Mesendoderm (in vitro differentiated cells): ENCODE data around the gene PHC3.

Source experiments
- DNase-seq: peaks from one replicate; pipeline ENCODE4 v3.0.0; 2013
- H2AK5ac ChIP-seq: 2 replicates; pipeline ENCODE4 v1.6.1; 2013; ENCODE audit warnings: low read length, inconsistent platforms
- H2BK120ac ChIP-seq: 2 replicates; pipeline ENCODE4 v1.6.1; 2013; ENCODE audit warnings: low read depth, mild to moderate bottlenecking, low read length, moderate library complexity, mixed read lengths
- H2BK15ac ChIP-seq: replicated peaks from 2 replicates; pipeline ENCODE4 v1.6.1; 2013; ENCODE audit warnings: low read depth, mild to moderate bottlenecking, moderate library complexity
- H2BK5ac ChIP-seq: 2 replicates; pipeline ENCODE4 v1.6.1; 2013; ENCODE audit warnings: low read length, inconsistent platforms
- H3K18ac ChIP-seq: 2 replicates; pipeline ENCODE4 v1.6.1; 2013; ENCODE audit warnings: mild to moderate bottlenecking, low read length, mixed read lengths
- H3K23ac ChIP-seq: one replicate; pipeline ENCODE4 v1.6.1; 2013; ENCODE audit warnings: low read length
- H3K27ac ChIP-seq: 2 replicates; pipeline ENCODE4 v1.5.1; 2013; ENCODE audit warnings: low read depth, mild to moderate bottlenecking, inconsistent platforms, low read length, moderate library complexity
- H3K27me3 ChIP-seq: 2 replicates; pipeline ENCODE4 v1.6.1; 2013; ENCODE audit warnings: low read length, control low read depth, mild to moderate bottlenecking, inconsistent platforms; ENCODE audit not compliant: insufficient read depth, poor library complexity
- H3K36me3 ChIP-seq: 2 replicates; pipeline ENCODE4 v1.6.1; 2013; ENCODE audit warnings: low read length, inconsistent platforms; ENCODE audit not compliant: control insufficient read depth, insufficient read depth
- H3K4ac ChIP-seq: one replicate; pipeline ENCODE4 v1.6.1; 2013; ENCODE audit warnings: low read depth, mild to moderate bottlenecking, low read length, moderate library complexity
- H3K4me1 ChIP-seq: 2 replicates; pipeline ENCODE4 v1.6.1; 2013; ENCODE audit warnings: low read depth, low read length, inconsistent platforms; ENCODE audit not compliant: control insufficient read depth
- H3K4me2 ChIP-seq: 2 replicates; pipeline ENCODE4 v1.6.1; 2013; ENCODE audit warnings: low read length
- H3K4me3 ChIP-seq: 2 replicates; pipeline ENCODE4 v1.5.1; 2013; ENCODE audit warnings: mild to moderate bottlenecking, low read length
- H3K56ac ChIP-seq: one replicate; pipeline ENCODE4 v1.6.1; 2013; ENCODE audit warnings: low read length
- H3K79me1 ChIP-seq: 2 replicates; pipeline ENCODE4 v1.6.1; 2013; ENCODE audit warnings: low read length, inconsistent platforms
- H3K79me2 ChIP-seq: 2 replicates; pipeline ENCODE4 v1.6.1; 2013; ENCODE audit warnings: mild to moderate bottlenecking, low read length; ENCODE audit not compliant: control insufficient read depth, insufficient read depth
- H3K9ac ChIP-seq: 2 replicates; pipeline ENCODE4 v1.6.1; 2013; ENCODE audit warnings: low read length, inconsistent platforms
- H4K5ac ChIP-seq: one replicate; pipeline ENCODE4 v1.6.1; 2013; ENCODE audit warnings: low read length
- H4K8ac ChIP-seq: one replicate; pipeline ENCODE4 v1.6.1; 2013; ENCODE audit warnings: low read depth, mild to moderate bottlenecking, control low read depth, low read length, moderate library complexity
- WGBS: extraction: QIAGEN DNeasy Blood & Tissue Kit; methylation state at CpG from one replicate; pipeline ENCODE4 v1.1.7; 2013; ENCODE audit warnings: low lambda C conversion rate, missing lambda C conversion rate; ENCODE audit not compliant: insufficient coverage; ENCODE audit errors: extremely low coverage; 5-methylcytosine and 5-hydroxymethylcytosine counted together

The PHC3 gene

DNA sequence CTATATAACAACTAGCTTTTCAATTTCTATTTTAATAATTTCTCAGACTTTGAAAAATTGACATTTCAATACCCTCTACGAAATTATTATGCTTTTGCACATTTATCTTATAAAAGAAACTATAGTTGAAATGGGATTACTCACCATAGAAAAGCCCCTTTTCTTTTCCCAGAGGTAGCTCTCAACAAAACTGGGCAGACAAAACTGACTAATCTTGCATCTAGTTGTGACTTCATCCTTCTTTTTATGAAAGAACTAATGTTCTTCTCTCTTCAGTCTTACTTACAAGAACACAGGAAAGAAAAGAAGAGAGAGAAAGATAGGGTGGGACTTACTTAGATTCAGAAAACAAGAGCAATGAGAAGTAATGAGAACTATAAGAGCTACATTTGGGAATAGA, 82.8 kb downstream of the PHC3 start:
- Histone ChIP-seq H2AK5ac (no peak overlapping the region), H3K79me1 (no peaks in the 10 kb centered on the region), H3K4ac (no peak overlapping the region), H2BK5ac (no peak overlapping the region), H3K23ac (no peak overlapping the region), H3K27ac (no peak overlapping the region), H3K27me3 (no peaks in the 10 kb centered on the region), H2BK15ac (no peak overlapping the region), H4K5ac (no peak overlapping the region), H3K36me3 (no peaks in the 10 kb centered on the region), H3K4me2 (no peak overlapping the region), H4K8ac (no peak overlapping the region), H3K18ac (no peak overlapping the region), H3K4me3 (no peak overlapping the region), H3K4me1 (no peaks in the 10 kb centered on the region), H3K56ac (no peak overlapping the region), H3K79me2 (no peaks in the 10 kb centered on the region), H2BK120ac (no peak overlapping the region), H3K9ac (no peak overlapping the region)
- DNase-seq: no peak
- 100% methylated on average over 1 of the region's 1 CpG for WGBS

DNA sequence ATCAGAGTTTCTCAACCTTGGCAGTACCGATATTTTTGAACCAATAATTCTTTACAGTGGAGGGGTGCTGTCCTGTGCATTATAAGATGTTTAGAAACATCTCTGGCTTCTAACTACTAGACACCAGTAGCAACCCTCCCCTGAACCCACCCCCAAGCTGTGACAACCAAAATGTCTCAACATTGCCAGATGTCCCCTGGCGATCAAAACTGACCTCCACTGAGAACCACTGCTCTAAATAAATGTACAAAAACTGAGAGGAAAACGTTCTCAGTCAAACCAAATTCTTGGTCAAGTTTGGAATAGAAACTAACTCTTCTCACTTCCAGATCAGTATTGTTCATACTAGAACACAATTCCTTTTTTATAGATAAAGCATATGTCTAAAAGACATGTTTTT, 85.2 kb downstream of the PHC3 start:
- no peak overlapping the region for H3K18ac ChIP-seq
- no CpG with 5 or more reads among the region's 3 CpGs for WGBS
- H4K8ac ChIP-seq: no peak overlapping the region
- H2BK5ac ChIP-seq: no peak overlapping the region
- H3K79me2 ChIP-seq: no peaks in the 10 kb centered on the region
- no peak overlapping the region for H3K23ac ChIP-seq
- H3K4me3 ChIP-seq: no peak overlapping the region
- no peak overlapping the region for H3K27ac ChIP-seq
- H4K5ac ChIP-seq: no peak overlapping the region
- H2BK120ac ChIP-seq: no peak overlapping the region
- no peak overlapping the region for H2BK15ac ChIP-seq
- no peak overlapping the region for H3K4ac ChIP-seq
- no peaks in the 10 kb centered on the region for H3K36me3 ChIP-seq
- no peak for DNase-seq
- H3K4me1 ChIP-seq: no peaks in the 10 kb centered on the region
- H2AK5ac ChIP-seq: no peak overlapping the region
- no peak overlapping the region for H3K9ac ChIP-seq
- H3K4me2 ChIP-seq: no peak overlapping the region
- H3K56ac ChIP-seq: no peak overlapping the region
- no peaks in the 10 kb centered on the region for H3K79me1 ChIP-seq
- H3K27me3 ChIP-seq: no peaks in the 10 kb centered on the region

DNA sequence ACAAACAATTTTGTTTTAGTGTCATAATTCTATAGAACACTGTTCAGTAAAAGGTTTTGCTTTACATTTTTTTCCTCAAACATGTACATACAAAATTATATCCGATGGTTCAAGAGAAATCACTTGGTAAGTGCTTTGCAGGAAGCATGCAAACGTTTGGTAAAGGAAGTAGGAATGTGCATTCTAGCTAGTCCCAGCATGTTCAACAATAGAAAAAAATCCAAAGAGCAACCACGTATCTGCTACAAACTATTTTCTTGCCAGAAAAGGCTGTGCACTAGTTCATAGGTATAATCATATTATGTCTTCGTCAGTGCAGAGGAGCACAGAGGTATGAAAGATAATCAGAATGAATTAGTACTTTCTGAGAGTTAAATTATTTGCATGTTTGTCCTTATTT, 85.8 kb downstream of the PHC3 start:
- no peak overlapping the region for H3K27ac ChIP-seq
- H3K18ac ChIP-seq: no peak overlapping the region
- DNase-seq: no peak
- no peak overlapping the region for H2AK5ac ChIP-seq
- H3K23ac ChIP-seq: no peak overlapping the region
- no peak overlapping the region for H3K56ac ChIP-seq
- no peak overlapping the region for H3K9ac ChIP-seq
- H3K79me1 ChIP-seq: no peaks in the 10 kb centered on the region
- H4K8ac ChIP-seq: no peak overlapping the region
- H3K4me3 ChIP-seq: no peak overlapping the region
- no peak overlapping the region for H2BK120ac ChIP-seq
- no peak overlapping the region for H2BK15ac ChIP-seq
- no peak overlapping the region for H2BK5ac ChIP-seq
- no CpG with 5 or more reads among the region's 4 CpGs for WGBS
- no peak overlapping the region for H3K4me2 ChIP-seq
- no peak overlapping the region for H3K4ac ChIP-seq
- no peaks in the 10 kb centered on the region for H3K79me2 ChIP-seq
- no peaks in the 10 kb centered on the region for H3K4me1 ChIP-seq
- no peaks in the 10 kb centered on the region for H3K27me3 ChIP-seq
- no peaks in the 10 kb centered on the region for H3K36me3 ChIP-seq
- H4K5ac ChIP-seq: no peak overlapping the region

DNA sequence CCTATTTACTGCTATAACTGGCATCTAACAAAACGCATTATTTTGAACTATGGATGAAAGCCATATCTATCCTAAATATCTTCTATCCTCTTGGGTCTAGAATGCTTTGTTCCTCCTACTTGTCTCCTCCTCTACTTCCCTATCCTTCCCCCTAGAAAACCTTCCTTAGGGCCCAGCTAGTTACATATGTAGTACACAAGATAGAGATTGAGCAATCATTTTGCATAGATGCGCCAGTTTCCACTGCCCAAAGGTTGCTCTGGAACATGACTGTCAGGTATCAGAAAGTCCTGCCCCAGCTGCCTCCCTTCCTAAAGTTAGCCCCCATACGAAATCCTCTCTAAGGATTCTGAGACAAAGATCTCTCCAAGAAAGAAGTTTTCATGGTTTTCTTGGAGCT, 88.6 kb downstream of the PHC3 start:
- DNase-seq: no peak
- Histone ChIP-seq H3K27ac (no peak overlapping the region), H3K79me1 (no peaks in the 10 kb centered on the region), H3K18ac (no peak overlapping the region), H2BK15ac (no peak overlapping the region), H3K23ac (no peak overlapping the region), H3K27me3 (no peaks in the 10 kb centered on the region), H3K4me2 (no peak overlapping the region), H4K8ac (no peak overlapping the region), H4K5ac (no peak overlapping the region), H2BK120ac (no peak overlapping the region), H2AK5ac (no peak overlapping the region), H3K4me3 (no peak overlapping the region), H3K36me3 (no peaks in the 10 kb centered on the region), H3K4ac (no peak overlapping the region), H3K4me1 (no peaks in the 10 kb centered on the region), H2BK5ac (no peak overlapping the region), H3K56ac (no peak overlapping the region), H3K79me2 (no peaks in the 10 kb centered on the region), H3K9ac (no peak overlapping the region)
- no CpG with 5 or more reads among the region's 3 CpGs for WGBS

DNA sequence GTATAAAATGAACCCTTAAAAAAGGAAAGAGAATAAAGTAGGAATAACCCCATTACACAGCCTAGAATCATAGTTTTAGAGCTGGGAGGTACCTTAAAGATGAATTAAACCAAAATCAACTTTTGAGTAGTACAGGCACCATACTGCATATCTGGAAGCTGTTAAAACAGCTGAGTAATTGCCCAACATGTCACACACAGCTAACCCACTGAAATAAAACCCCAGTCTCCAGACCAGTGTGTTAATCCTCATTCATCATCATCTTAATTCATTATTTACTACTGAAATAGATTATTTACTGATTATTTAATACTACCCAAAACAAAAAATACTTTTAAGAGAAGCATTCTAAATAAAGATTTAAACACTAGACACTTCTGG, 90.9 kb downstream of the PHC3 start:
- no peak overlapping the region for H3K4ac ChIP-seq
- H3K9ac ChIP-seq: no peak overlapping the region
- no peaks in the 10 kb centered on the region for H3K79me2 ChIP-seq
- H4K5ac ChIP-seq: no peak overlapping the region
- H3K36me3 ChIP-seq: no peaks in the 10 kb centered on the region
- no peak overlapping the region for H3K4me3 ChIP-seq
- no peak overlapping the region for H3K56ac ChIP-seq
- H4K8ac ChIP-seq: no peak overlapping the region
- no peak overlapping the region for H3K23ac ChIP-seq
- no peak for DNase-seq
- no peaks in the 10 kb centered on the region for H3K4me1 ChIP-seq
- H3K79me1 ChIP-seq: no peaks in the 10 kb centered on the region
- H2BK15ac ChIP-seq: no peak overlapping the region
- H2AK5ac ChIP-seq: no peak overlapping the region
- H3K18ac ChIP-seq: no peak overlapping the region
- no peak overlapping the region for H2BK120ac ChIP-seq
- H3K27me3 ChIP-seq: no peaks in the 10 kb centered on the region
- no peak overlapping the region for H3K27ac ChIP-seq
- H2BK5ac ChIP-seq: no peak overlapping the region
- H3K4me2 ChIP-seq: no peak overlapping the region

DNA sequence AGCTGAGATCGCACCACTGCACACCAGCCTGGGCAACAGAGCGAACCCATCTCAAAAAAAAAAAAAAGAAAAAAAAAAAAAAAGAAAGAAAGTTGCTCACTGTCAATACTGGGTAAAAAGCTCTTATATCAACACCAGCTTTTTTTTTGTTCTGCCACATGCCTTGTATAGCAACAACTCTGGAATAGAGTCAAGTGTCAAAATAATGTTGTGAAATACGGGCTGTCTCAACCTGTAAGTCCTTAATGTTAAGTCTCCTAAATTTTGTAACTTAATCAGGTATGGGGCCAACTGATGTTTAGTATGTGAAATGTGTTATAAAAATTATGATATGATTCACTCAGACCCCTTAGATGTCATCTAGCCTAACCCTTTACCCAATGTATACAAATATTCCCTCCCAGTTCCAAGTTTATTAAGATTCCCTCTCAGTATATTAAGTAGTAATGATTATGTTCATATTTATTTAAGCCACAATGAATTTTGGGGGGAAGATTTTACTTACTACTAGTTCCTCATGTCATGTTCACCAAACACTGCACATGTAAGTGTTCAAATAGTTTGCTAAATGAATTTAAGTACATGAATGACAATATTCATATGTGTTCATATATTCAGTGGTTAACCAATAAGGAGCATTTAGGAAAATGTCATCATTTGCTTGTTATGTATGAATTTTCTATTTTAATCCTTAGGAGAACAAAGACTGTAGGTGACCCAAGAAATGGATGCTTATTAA, 91.5 kb downstream of the PHC3 start:
- no peak overlapping the region for H2BK120ac ChIP-seq
- H3K18ac ChIP-seq: no peak overlapping the region
- no peak overlapping the region for H3K4me3 ChIP-seq
- no peak overlapping the region for H3K56ac ChIP-seq
- H3K23ac ChIP-seq: no peak overlapping the region
- H3K36me3 ChIP-seq: no peaks in the 10 kb centered on the region
- no peak overlapping the region for H4K5ac ChIP-seq
- H3K4ac ChIP-seq: no peak overlapping the region
- WGBS: no CpG with 5 or more reads among the region's 3 CpGs
- H3K4me2 ChIP-seq: no peak overlapping the region
- no peaks in the 10 kb centered on the region for H3K79me1 ChIP-seq
- no peak overlapping the region for H2AK5ac ChIP-seq
- no peaks in the 10 kb centered on the region for H3K79me2 ChIP-seq
- H4K8ac ChIP-seq: no peak overlapping the region
- no peak for DNase-seq
- no peaks in the 10 kb centered on the region for H3K27me3 ChIP-seq
- H3K4me1 ChIP-seq: no peaks in the 10 kb centered on the region
- no peak overlapping the region for H2BK5ac ChIP-seq
- no peak overlapping the region for H3K27ac ChIP-seq
- no peak overlapping the region for H2BK15ac ChIP-seq
- H3K9ac ChIP-seq: no peak overlapping the region
